Epidermal melanocyte (primary cell): ENCODE measurements around the gene MINDY4.

ENCODE experiments used
- DNase-seq: peaks from one replicate; pipeline ENCODE4 v3.0.0; 2011; ENCODE audit warnings: low spot score; ENCODE audit not compliant: insufficient read length

The MINDY4 gene

DNA sequence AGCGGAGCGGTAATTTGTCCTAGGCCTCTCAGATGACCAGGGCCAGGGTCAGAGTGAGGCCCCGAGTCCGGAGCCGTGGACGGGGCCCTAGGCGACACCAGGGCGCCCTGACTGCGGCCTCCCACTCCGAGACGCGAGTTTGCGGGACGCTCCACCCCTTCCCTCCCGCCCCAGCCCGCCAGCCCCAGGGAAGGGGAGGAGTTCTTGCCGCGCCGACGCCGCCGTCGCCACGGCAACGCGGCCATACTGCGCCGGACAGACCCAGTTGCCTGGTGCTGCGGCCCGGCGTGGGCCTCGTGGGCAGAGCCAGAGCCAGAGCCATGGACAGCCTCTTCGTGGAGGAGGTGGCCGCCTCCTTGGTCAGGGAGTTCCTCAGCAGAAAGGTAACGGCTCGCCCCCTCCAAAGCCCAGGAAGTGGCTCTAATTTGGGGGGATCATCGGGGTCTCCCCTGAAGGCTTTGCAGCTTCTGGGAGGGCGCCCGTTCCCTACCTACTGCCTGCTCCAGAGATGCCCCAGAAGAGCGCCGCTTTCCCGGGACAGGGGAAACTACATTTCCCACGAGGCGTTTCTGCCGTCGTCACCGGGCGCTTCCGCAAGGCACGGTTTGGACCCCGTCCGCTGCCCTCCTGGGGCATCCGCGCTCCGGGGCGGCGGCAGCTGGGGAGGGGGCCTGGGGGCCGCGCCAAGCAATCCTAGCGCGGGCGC, at the start of gene MINDY4:
Gene MINDY4 (plus strand): TSS at position 244 of the 706 bp plus-strand sequence. CDS start 77 bp downstream, at position 321.
- DNase-seq, result peak; percentile 79

DNA sequence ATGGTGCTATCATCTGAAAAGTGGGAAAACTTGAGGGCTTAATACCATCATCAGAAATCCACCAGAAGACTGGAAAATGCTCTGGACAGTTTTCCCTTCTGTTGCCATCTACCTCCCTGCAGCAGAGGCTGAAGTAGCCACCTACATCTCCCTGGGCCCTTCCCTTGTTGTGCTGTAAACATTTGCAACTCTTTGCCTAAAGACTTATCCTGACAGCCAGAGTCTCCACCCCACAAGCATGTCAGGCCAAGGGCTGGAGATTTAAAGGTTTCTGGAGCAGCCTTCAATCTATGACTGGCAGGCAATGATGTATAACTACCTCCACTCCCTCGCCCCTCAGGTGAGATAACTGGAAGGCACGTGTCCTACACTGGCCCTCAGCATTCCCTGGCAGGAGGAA, 49.0 kb upstream of the MINDY4 start:
- DNase-seq, result no peak

DNA sequence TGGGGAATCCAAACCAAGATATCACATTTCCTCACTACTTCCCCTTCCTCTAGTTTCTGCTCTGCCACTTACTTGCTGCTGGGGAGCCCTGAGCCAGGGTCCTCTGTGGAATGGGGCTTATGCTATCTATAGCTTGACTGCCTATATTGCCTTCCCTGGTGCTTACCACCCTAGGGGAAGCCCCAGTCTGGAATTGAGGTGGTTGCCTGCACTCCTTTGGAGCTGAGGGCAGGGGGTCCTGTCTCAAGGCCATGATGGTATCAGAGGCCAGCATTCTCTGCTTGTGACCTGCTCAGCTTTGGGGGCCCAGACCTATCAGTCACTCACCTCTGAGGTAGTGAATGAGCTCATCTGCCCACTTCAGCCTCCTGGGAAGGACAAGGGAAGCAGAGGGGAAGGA, 48.5 kb upstream of the MINDY4 start:
- DNase-seq, result no peak

DNA sequence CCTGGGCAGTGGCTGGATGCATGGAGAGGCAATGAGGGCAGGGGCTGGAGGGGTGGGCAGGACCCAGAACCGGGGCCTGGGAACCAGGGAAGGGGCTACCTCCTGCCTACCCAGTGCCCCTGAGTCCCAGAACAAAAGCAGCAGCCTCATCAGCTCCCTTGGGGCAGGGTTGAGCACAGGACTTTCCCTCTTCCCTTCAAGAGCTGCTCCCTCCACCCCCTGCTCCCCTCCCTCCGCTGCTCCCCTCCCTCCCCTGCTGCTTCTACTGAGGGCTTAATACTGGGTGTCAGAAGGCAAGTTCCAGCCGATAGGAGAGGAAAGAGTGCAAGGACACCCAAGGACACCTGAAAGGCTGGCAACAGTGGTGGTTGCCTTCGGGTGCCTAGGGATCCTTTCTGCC, 47.4 kb upstream of the MINDY4 start:
- DNase-seq, result no peak

DNA sequence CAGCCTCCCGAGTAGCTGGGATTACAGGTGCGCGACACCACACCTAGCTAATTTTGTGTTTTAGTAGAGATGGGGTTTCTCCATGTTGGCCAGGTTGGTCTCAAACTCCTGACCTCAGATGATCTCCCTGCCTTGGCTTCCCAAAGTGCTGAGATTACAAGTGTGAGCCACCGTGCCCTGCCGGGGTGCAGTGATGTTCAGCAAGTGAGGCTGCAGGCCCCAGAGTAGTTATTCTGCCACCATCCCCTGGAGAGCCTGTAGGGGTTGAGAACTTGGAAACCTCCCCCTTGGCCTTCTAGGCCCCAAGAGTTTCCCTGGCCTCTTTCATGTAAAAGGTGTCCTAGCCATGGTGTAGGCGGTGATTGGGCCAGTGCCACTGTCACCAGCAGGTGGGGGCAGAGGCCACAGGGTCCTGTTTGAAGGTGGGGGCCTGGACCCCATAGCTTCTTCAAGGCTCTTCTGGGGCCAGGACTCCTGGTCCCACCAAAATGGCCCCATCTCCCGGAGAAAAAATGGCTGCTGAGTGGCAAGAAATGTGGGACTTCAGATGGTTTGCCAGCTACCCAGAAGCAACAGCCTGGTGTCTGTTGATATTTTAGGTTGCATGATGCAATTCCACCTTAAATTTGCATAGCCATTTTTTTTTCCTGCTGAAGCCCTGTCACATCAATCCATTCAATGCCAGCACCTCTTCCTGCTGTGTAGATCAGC, 44.8 kb upstream of the MINDY4 start:
- DNase-seq, result no peak

DNA sequence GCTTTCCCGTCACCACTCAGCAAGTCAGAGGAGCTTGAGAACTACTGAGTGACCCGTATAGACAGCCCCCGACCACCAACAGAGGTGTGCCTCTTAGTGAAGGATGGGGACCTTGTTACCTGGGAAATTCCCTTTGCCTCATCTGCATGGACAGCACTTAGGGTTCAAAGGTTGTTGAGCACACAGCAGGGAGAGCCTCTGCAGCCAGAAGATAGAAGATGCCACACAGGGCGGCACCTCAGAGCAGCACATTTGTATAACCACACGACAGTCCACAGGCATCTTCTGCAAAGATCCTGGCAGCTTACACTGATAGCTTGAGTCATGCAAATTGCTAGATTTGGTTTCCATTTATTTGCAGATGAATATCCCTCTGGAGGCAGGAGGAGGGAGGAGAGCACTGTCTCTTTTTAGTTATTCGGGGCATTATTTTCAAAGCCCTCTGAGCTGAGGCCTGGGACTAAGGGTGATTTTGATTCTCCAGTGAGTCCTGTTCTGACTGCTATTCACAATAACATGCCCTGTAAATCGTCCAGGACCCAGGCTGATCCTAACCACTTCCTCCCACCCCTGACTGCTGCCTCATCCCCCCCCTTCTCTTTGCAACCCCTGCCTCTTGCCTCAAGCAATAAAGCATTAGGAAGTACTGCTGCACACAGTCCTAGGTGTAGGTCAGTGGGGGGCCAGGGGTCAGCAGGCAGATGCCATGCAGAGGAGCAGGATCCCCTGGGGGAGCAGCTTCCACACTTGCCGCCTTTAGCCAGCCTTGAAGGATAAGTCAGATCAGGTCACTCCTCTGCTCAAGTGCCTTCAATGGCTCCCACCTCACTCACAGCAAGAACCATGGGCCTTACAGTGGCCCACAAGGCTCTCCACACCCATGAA, 43.9 kb upstream of the MINDY4 start:
- DNase-seq, result no peak

DNA sequence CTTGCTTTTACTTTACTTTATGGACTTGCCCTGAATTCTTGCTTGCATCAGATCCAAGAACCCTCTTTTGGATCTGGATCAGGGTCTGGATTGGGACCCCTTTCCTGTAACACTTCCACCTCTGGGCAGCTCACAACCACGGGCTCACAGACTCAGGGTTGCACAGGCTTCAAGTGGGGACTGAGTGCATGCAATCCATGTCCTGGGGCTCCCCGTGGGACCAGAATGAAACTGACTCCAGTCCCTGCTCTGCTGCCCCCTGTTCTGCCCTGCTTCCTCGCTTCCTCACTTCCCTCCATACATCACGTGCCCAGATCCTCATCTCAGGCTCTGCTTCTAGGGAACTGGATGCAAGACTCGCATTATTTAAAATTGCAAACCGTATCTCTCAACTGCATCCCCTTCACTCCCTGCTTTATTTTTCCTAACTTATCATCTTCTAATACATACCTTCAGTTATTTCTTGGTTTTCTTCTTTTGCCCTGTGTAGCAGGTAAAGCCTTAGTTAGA, 42.6 kb upstream of the MINDY4 start:
- no peak for DNase-seq

DNA sequence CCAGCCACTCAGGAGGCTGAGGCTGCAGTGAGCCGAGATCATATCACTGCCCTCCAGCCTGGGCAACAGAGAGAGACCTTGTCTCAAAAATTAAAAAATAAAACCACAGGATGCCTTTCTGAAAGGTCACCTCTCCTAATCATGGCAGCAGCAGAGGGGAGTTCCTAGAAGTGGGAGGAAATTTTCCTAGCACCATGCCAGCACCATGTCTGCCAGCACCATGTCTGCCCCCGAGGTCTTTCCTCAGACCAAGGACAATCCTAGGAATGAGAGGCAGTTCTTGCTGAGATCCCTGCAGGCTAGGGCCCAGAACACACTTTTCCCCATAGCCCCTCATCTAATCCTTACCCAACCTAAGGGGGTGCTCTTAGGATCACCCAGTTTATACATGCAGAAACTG, 41.6 kb upstream of the MINDY4 start:
- no peak for DNase-seq

DNA sequence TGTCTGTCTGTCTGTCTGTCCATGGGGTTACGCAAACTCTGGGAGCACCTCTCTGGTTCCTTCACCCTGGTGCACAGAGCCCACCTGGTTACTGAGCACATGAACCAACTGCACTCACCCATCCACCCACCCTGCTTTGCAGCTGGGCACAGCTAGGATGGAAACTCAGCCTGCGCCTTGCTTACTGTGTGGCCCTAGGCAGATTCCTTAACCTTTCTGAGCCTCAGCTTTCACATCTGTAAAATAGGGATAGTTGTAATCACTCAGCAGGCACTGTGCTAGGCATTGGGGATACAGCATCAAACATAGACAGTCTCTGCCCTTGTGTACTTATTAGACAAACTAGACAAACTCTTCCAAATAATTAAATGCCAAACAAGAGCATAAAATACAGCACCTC, 41.1 kb upstream of the MINDY4 start:
- DNase-seq, result no peak

DNA sequence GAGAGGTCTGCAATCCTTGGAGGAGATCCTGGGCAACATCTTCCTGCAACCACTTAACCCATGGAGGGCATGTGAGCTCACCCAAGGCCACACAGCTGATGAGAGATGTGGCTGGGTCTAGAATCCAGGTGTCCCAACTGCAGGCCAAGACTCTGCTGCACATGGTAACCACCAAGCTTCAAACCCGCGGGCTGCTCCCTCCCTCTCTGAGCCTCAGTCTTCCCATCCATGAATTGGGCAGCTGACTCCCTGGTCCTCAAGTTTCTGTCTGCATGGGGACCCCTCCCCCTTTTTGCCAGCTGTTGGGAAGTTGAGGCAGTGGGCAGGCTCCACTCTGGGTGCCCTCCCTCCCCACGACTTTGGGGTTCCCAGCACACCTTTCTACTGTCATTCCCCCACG, 40.2 kb upstream of the MINDY4 start:
- DNase-seq, result no peak

DNA sequence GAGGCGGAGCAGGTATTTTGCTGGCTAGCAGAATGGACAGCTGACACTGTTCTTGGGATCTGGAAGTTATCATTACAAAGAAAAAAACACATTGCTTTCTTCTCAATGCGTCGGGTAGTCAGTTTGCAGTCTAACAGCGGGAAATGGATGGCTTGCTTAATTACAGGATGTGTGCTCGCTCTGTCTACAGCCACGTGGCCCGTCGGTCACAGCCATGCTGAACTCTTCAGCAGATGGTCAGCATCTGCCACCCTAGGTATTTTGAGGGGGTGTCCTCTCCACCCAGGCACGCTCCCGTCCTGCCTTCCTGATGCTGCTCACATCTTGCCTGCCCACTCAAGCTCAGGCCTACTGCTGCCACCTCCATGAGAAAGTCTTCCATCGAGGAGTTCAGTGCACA, 39.6 kb upstream of the MINDY4 start:
- peak; percentile 36 for DNase-seq

DNA sequence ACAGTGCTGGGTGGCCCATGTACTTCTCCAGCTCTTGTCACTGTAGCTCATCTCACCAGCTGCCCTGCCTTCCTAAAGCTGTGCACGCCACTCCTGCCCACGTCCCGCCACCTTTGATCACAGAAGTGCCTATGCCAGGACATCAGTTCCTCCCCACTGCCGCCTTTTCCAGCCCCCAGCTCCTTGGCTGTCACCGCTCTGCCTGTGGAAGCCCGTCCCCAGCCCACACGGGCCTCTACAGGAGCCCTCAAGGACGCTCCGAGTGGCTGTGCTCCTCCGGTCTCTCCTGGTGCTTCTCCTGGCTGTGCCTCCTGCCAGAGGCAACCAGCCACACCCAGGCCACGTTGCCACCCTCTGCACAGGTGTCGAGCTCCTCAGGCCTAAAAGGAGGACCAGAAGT, 38.6 kb upstream of the MINDY4 start:
- no peak for DNase-seq

DNA sequence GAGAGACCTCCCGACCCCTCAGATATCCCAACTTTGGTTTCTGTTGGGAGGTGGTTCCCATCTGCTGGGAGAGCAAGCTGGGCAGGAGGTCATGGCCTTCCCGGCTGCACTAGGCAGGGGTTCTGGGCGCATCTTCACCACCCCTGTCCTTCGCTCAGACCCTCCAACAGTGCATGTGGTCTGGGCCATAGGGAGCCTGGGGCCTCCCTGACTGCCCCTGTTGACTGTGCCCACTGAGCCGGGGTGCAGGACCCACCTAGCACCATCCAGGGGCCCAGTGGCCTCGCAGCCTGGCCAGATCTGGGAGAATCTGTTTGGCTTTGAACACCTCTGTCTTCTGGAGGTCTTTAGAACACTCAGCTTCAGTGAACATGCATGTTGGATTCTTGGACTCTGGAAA, 38.0 kb upstream of the MINDY4 start:
- no peak for DNase-seq

DNA sequence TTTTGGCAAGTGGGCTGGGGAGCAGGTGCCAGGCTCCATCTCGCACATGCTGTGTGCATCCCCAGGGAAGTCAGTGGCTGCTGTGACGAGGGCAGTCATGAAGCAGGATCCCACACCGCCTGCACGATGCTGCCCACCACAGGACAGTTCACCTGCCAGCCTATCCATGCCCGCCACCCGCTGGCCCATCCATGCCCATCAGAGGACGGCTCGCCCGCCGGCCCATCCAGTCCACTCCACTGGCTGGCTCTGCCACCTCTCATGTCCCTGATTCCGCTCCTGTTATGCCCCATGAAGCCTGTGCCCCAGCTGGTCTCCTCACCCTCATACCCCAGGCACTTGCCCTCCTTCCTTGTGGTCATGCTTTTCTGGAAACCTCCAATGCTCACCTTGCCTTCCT, 37.5 kb upstream of the MINDY4 start:
- DNase-seq, result no peak

DNA sequence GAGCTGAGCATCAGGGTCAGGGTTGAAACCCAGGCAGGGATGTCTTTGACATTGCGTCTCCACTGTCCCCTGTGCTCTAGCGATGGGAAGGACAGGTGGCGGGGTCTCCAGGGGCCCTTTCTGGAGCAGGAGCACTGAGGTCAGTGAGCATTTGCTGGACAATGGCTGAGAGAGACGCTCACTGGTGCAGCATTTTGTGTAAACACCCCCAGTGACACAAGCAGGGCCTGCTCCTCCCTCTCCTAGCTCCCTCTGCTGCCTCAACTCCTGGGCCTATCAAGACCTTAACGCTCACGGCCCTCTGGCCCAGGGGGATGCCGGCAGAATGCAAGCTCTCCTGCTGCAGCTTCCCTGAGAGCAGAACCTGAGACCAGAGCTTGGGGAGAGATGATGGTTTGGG, 36.7 kb upstream of the MINDY4 start:
- DNase-seq, result no peak

DNA sequence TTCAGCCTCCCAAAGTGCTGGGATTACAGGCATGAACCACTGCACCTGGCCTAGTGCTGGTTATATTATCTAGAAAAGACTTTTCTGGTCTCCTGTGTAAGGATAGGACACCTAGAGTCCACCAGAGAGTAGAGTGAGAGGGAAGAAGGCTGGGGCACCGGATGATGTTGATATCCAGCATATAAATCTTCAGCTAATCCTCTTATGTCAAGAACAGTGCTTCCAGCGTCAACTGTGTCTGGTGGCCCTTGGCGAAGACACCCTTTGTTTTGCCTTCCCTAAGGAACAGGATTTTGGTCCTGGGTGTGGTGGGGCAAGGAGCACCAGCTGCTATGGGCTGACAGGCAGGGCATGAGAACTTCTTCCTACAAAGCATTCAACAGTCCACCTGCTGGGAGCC, 35.6 kb upstream of the MINDY4 start:
- no peak for DNase-seq

DNA sequence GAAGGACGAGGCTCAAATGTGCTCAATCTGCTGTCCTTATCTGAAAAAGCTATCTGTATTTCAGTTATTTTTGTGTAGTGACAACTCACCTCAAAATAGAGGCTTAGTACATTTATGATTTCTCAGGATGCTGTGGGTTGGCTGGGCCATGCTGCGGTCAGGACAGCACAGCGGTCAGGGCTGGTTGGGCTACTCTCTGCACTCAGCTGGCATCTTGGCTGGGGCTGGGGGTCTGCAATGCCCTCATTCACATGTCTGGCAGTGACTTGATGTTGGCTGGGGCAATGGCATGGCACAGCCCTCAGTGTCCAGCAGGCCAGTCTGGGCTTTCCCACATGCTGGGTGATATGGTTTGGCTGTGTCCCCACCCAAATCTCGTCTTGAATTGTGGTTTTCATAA, 34.9 kb upstream of the MINDY4 start:
- no peak for DNase-seq

DNA sequence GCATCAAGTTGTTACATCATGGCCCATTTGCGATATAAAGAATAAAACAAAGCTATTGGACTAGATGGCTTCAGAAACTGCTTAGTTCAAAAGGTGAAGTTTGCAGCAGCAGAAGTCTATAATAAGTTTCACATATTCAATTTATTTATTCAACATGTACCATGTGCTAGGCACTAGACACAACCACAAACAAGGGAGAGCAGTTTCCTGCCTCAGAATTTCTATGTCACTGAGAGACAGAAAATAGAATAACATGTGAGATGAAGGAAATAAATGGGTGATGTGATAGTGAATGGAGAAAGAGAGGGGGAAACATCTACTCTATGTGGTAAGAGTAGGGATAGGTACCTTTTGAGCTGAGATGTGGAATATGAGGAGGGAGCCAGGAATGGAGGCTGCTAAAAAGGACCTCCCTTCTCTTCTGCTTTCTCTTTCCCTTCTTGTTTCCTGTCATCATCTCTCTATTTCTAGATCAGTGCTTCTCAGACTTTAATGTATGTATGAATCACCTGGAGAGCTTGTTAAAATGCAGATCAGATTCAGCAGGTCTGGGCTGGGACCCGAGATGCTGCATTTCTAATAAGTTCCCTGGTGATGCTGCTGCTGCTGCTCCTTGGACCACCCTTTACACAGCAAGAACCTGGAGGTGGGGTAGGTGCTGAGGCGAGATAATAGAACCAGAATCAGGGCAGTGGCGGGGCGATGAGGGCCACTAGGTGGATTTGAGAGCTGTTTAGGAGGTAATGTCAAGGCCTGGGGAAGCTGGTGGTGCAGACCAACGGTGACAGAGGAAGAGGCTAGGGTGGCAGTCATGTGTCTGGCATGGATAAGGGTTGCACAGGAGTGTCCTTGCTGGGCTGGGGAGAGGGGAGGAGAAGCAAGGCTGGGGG, 32.9 kb upstream of the MINDY4 start:
- DNase-seq, result no peak

DNA sequence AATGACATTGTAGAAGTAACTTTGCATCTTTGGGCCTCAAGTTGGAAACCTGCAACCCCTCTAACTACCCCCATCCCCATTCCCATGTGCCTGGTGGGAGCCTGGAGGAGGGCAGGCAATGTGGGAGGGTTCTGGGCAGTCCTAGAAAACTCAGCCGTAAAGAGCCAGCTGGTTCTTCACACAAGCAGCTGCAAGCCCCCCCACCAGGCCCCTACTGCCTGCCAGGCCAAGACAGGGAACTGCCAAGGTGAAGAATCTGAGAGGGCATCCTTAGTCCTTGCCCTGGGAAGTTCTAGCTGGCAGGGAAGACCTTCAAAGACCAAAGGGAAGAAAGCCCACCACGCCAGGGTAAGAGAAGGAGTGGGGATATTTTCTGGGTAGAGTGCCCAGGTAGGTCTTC, 31.5 kb upstream of the MINDY4 start:
- DNase-seq, result no peak

DNA sequence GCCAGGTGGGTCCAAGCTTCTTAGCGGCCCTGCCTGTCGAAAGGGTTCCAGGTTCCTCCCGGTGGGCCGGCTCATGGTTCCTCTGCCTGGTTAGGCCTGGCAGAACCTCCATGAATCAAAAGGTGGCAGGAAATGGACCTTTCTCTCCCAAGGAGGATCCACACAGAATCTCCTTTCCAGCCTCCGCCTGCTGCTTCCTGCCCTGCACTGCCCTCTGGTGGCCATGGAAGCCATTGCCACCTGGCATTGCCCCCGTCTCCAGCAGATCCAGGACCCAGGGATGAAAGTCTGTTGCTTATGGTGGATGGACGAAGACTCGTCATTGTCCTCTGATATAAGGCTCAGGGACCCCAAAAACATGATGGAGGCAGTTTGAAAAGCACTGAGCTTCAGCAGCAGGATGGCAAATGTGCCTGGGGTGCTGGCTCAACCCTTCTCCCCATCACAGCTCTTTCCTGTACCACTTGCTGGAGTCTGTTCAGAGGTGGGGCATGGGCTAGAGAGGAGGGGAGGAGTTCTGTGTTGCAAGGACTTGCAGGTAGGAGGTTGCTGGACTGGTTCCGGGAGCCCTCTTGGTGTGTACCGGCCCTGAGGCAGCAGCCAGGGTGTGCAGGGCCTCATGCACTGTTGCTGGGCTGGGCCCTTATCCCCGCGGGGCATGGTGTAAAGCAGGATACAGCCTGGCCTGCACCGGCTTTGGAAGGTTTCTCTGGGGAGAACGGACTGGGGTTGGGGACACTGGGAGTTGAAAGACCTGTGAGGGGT, 30.6 kb upstream of the MINDY4 start:
- peak; percentile 95 for DNase-seq
